K562 (cell line): ENCODE data around the gene RHBDD1.

Experiments used
- BRF1 ChIP-seq: IDR thresholded peaks from 3 replicates; pipeline ENCODE4 v1.6.1; 2011; ENCODE audit warnings: borderline replicate concordance, mild to moderate bottlenecking; ENCODE audit not compliant: insufficient read length; ENCODE audit errors: extremely low read depth
- UBTF ChIP-seq, 2 experiments: IDR thresholded peaks; 2 replicates each; pipeline ENCODE4 v1.6.1; 2012; ENCODE audit warnings: improper control_type of control experiment in 2 of 2, low read depth in 2 of 2, low read length in 2 of 2, borderline replicate concordance in 1 of 2
- ZNF140 ChIP-seq: fragments of 250-450 bp; sonication (Bioruptor Pico); IDR thresholded peaks from 2 replicates; pipeline ENCODE4 v1.8.0; 2021; ENCODE audit warnings: moderate library complexity, mild to moderate bottlenecking, inconsistent platforms

DNA sequence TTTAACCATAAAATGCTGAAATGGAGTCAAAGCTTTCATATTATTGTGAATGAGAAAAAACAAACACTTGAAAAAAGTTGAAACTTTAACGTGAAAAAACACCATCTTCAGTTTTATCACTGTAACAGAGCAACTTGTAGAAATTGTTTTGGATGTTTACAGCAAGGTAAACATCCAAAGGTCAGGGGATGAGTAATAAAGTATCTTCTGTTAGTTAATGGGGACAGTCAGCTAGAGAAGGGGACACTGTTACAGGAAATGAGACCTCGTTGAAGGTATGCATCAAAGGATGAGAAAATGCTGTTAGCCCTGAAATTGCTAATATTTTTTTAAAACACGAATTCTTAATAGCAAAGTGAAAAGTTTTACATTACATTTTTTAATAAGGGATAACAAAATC, 2.9 kb downstream of the RHBDD1 start:
- no peak for TF ChIP-seq UBTF (IDR thresholded peaks at IDR 0.05; ENCODE audit: borderline replicate concordance in 1 of 2, low read depth in 2 of 2, low read length in 2 of 2)
- TF ChIP-seq ZNF140 (CRISPR knock-in tag) = no peak
- TF ChIP-seq BRF1 = no peak
